ENCODE results near the gene SLC25A47.

Gene SLC25A47

GRCh38 chr14:100298551-100299237 lies 24.4 kb upstream of the SLC25A47 start:
- in situ Hi-C loops (cut with HindIII; ENCODE audit: low sequenced_read_pairs) = no loop called here
- no peak overlapping the region for H3K4me3 ChIP-seq (ENCODE audit: low read depth, low read length)
- TF ChIP-seq CTCF (IDR thresholded peaks at IDR 0.05; ENCODE audit: low read depth, low read length) = no peak
- no peak for DNase-seq (ENCODE audit: low read depth, low spot score)

GRCh38 chr14:100299238-100299560 lies 23.9 kb upstream of the SLC25A47 start:
- DNase-seq (ENCODE audit: low read depth, low spot score) = no peak
- TF ChIP-seq CTCF (IDR thresholded peaks at IDR 0.05; ENCODE audit: low read depth, low read length) = no peak
- in situ Hi-C loops (cut with HindIII; ENCODE audit: low sequenced_read_pairs) = no loop called here
- H3K4me3 ChIP-seq (ENCODE audit: low read depth, low read length) = no peak overlapping the region

GRCh38 chr14:100302616-100303015 lies 20.5 kb upstream of the SLC25A47 start:
- in situ Hi-C loops (cut with HindIII; ENCODE audit: low sequenced_read_pairs) = no loop called here
- no peak for DNase-seq (ENCODE audit: low read depth, low spot score)
- no peak overlapping the region for H3K4me3 ChIP-seq (ENCODE audit: low read depth, low read length)
- no peak for TF ChIP-seq CTCF (IDR thresholded peaks at IDR 0.05; ENCODE audit: low read depth, low read length)

- peak; percentile 74 for TF ChIP-seq CTCF (IDR thresholded peaks at IDR 0.05; ENCODE audit: low read depth, low read length)
- in situ Hi-C loops (cut with HindIII; ENCODE audit: low sequenced_read_pairs) = no loop called here
- DNase-seq (ENCODE audit: low read depth, low spot score) = no peak
- H3K4me3 ChIP-seq (ENCODE audit: low read depth, low read length) = no peak overlapping the region
These were observed 20.0 kb upstream of the SLC25A47 start for GRCh38 chr14:100303179-100303578.

GRCh38 chr14:100303925-100304324 lies 19.2 kb upstream of the SLC25A47 start:
- in situ Hi-C loops (cut with HindIII; ENCODE audit: low sequenced_read_pairs) = no loop called here
- H3K4me3 ChIP-seq (ENCODE audit: low read depth, low read length) = no peak overlapping the region
- TF ChIP-seq CTCF (IDR thresholded peaks at IDR 0.05; ENCODE audit: low read depth, low read length) = no peak
- no peak for DNase-seq (ENCODE audit: low read depth, low spot score)

- TF ChIP-seq CTCF (IDR thresholded peaks at IDR 0.05; ENCODE audit: low read depth, low read length) = no peak
- peak overlapping the region; percentile 63 for H3K4me3 ChIP-seq (ENCODE audit: low read depth, low read length)
- DNase-seq (ENCODE audit: low read depth, low spot score) = peak; percentile 34
- in situ Hi-C loops (cut with HindIII; ENCODE audit: low sequenced_read_pairs) = no loop called here
These were observed 18.3 kb upstream of the SLC25A47 start for GRCh38 chr14:100304825-100305323.
